CD14-positive monocyte (primary cell): ENCODE measurements around the gene SESN2. TPM values are rescaled to one million over a fixed set of nuclear protein-coding genes. Genes with fewer than 3 reads are reported as not detected.

Experiments
- DNase-seq, 3 donors: peaks; one replicate each; pipeline ENCODE4 v3.0.0-alpha.2; 2011 to 2022
- H2AFZ ChIP-seq: 2 replicates; pipeline ENCODE4 v1.6.0; 2012; ENCODE audit warnings: mild to moderate bottlenecking, low read depth, low read length, inconsistent platforms; ENCODE audit not compliant: insufficient read depth, poor library complexity, severe bottlenecking
- H3K27ac ChIP-seq, 2 donors: 1 replicate in 1 of 2; 2 replicates in 1 of 2; pipeline ENCODE4 v1.5.1; 2012 to 2013; ENCODE audit warnings: low read length in 2 of 2, control low read depth in 1 of 2, inconsistent platforms in 1 of 2, low read depth in 1 of 2, mild to moderate bottlenecking in 1 of 2
- H3K27me3 ChIP-seq, 2 donors: one replicate each; pipeline versions ENCODE4 v1.6.0 to v1.6.1; 2011 to 2013; ENCODE audit warnings: low read length in 2 of 2; ENCODE audit not compliant: control insufficient read depth in 2 of 2, insufficient read depth in 2 of 2
- H3K36me3 ChIP-seq, 2 donors: replicated peaks in 1 of 2; 1 replicate in 1 of 2; 2 replicates in 1 of 2; pipeline versions ENCODE4 v1.5.1 to v1.6.1; 2012 to 2013; ENCODE audit warnings: low read length in 2 of 2, control low read depth in 1 of 2, inconsistent platforms in 1 of 2, mild to moderate bottlenecking in 1 of 2; ENCODE audit not compliant: insufficient read depth in 2 of 2, control insufficient read depth in 1 of 2
- H3K4me1 ChIP-seq, 2 donors: 1 replicate in 1 of 2; 2 replicates in 1 of 2; pipeline versions ENCODE4 v1.5.1 to v1.6.1; 2012 to 2013; ENCODE audit warnings: low read length in 2 of 2, control low read depth in 1 of 2, inconsistent platforms in 1 of 2, mild to moderate bottlenecking in 1 of 2, moderate library complexity in 1 of 2; ENCODE audit not compliant: insufficient read depth in 2 of 2, control insufficient read depth in 1 of 2
- H3K4me2 ChIP-seq: replicated peaks from 2 replicates; pipeline ENCODE3; 2012; ENCODE audit warnings: low read length, moderate library complexity, mild to moderate bottlenecking; ENCODE audit not compliant: poor library complexity, severe bottlenecking; ENCODE audit errors: extremely low read depth
- H3K4me3 ChIP-seq, 3 experiments: fragments of 200-600 bp in 1 of 3; sonication (generic) in 1 of 3; replicated peaks in 1 of 3; 1 replicate in 2 of 3; 2 replicates in 1 of 3; pipeline ENCODE4 v1.5.1; 2011 to 2013; ENCODE audit warnings: low read length in 3 of 3, mild to moderate bottlenecking in 3 of 3, control low read depth in 2 of 3, low read depth in 2 of 3, inconsistent platforms in 1 of 3, moderate library complexity in 1 of 3
- H3K79me2 ChIP-seq: 2 replicates; pipeline ENCODE4 v1.6.0; 2012; ENCODE audit warnings: mild to moderate bottlenecking, control low read depth, inconsistent platforms, low read length, moderate library complexity; ENCODE audit not compliant: insufficient read depth
- H3K9ac ChIP-seq: 2 replicates; pipeline ENCODE4 v1.6.0; 2017; ENCODE audit warnings: low read length, mild to moderate bottlenecking; ENCODE audit not compliant: insufficient read depth, poor library complexity, severe bottlenecking
- H3K9me3 ChIP-seq, 2 donors: replicated peaks in 1 of 2; 1 replicate in 1 of 2; 2 replicates in 1 of 2; pipeline versions ENCODE4 v1.5.1 to v1.6.1; 2012 to 2013; ENCODE audit warnings: low read length in 2 of 2, control low read depth in 1 of 2; ENCODE audit not compliant: control insufficient read depth in 1 of 2, insufficient read depth in 1 of 2
- H4K20me1 ChIP-seq: 2 replicates; pipeline ENCODE4 v1.6.0; 2012; ENCODE audit warnings: mild to moderate bottlenecking, low read length, control low read depth, moderate library complexity; ENCODE audit not compliant: insufficient read depth
- H3K27ac Mint-ChIP-seq, 7 donors: one replicate each; pipeline ENCODE4 v1.8.0; 2020; ENCODE audit warnings: mild to moderate bottlenecking in 7 of 7, mixed read lengths in 7 of 7, moderate library complexity in 6 of 7, inconsistent platforms in 2 of 7
- H3K27me3 Mint-ChIP-seq, 3 donors: one replicate each; pipeline ENCODE4 v1.8.0; 2021 to 2022; ENCODE audit warnings: low read depth in 3 of 3, mild to moderate bottlenecking in 3 of 3, mixed read lengths in 3 of 3, moderate library complexity in 3 of 3, inconsistent platforms in 1 of 3
- H3K36me3 Mint-ChIP-seq, 2 donors: one replicate each; pipeline ENCODE4 v1.8.0; 2020; ENCODE audit warnings: mixed read lengths in 2 of 2, inconsistent platforms in 1 of 2, mild to moderate bottlenecking in 1 of 2
- H3K4me1 Mint-ChIP-seq: one replicate; pipeline ENCODE4 v1.8.0; 2020; ENCODE audit warnings: mild to moderate bottlenecking, mixed read lengths
- H3K4me3 Mint-ChIP-seq, 2 donors: one replicate each; pipeline ENCODE4 v1.8.0; 2020; ENCODE audit warnings: mild to moderate bottlenecking in 2 of 2, mixed read lengths in 2 of 2, moderate library complexity in 1 of 2
- H3K9me3 Mint-ChIP-seq, 7 donors: one replicate each; pipeline ENCODE4 v1.8.0; 2020 to 2022; ENCODE audit warnings: mixed read lengths in 7 of 7, mild to moderate bottlenecking in 6 of 7, moderate library complexity in 6 of 7, inconsistent platforms in 2 of 7
- WGBS: methylation state at CpG from one replicate; pipeline ENCODE4 v1.1.5; 2013; ENCODE audit warnings: missing lambda C conversion rate; ENCODE audit not compliant: insufficient coverage; 5-methylcytosine and 5-hydroxymethylcytosine counted together
- intact Hi-C, 2 donors: fragments of 100-400 bp; cut with micrococcal nuclease; formaldehyde crosslinking; loops; one replicate each; pipeline versions ENCODE4 v1.15.0 to v1.15.1; 2023
- polyA plus RNA-seq, 3 donors: library from polyadenylated mRNA; depleted of rRNA in 1 of 3; unstranded in 2 of 3; stranded (reverse) in 1 of 3; fragments of 300-500 nt in 2 of 3; fragments of >200 nt in 1 of 3; fragmentation: Illumina TruSeq in 2 of 3; gene quantifications; 1 replicate in 2 of 3; 2 replicates in 1 of 3; pipeline ENCODE4 v1.2.3, GENCODE V29; 2012 to 2021
- TF ChIP-seq, protein P1 (sequence below): fragments of 200-600 bp; IDR thresholded peaks from one replicate; pipeline ENCODE4 v1.8.0; 2022; ENCODE audit warnings: antibody characterized with exemption, mild to moderate bottlenecking

The SESN2 gene
- polyA plus RNA-seq, 3 donors = 5.0 to 15.7 (median 5.1) TPM

DNA sequence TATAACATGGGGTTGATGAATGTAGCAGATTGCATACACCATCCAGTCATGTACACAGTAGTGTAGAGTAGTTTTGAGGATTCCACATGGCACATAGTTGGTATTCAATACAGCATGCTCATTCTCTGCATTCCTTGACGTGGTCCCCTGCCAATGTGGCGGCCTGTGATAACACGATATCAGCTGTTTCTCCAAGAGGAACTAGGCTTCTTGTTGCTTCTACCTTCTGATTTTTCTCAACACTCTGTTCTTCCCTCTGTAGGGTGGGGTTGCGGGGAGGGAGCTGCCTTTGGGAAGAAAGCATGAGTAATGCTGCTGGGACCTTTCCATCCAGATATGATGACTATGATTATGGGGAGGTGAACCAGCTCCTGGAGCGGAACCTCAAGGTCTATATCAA lies 19.4 kb downstream of the SESN2 start:
- Mint-ChIP-seq H3K4me3 (no peak overlapping the region), H3K27me3 (peaks cover 0 to 4% (median 0%) of the 10 kb centered on the region in 3 donors), H3K36me3 (peaks cover 62 to 82% of the 10 kb centered on the region in 2 donors), H3K4me1 (peaks cover 21% of the 10 kb centered on the region), H3K27ac (peak overlapping the region in 1 of 7 donors; percentile 11), H3K9me3 (no peaks in the 10 kb centered on the region)
- TF ChIP-seq, protein P1, sequence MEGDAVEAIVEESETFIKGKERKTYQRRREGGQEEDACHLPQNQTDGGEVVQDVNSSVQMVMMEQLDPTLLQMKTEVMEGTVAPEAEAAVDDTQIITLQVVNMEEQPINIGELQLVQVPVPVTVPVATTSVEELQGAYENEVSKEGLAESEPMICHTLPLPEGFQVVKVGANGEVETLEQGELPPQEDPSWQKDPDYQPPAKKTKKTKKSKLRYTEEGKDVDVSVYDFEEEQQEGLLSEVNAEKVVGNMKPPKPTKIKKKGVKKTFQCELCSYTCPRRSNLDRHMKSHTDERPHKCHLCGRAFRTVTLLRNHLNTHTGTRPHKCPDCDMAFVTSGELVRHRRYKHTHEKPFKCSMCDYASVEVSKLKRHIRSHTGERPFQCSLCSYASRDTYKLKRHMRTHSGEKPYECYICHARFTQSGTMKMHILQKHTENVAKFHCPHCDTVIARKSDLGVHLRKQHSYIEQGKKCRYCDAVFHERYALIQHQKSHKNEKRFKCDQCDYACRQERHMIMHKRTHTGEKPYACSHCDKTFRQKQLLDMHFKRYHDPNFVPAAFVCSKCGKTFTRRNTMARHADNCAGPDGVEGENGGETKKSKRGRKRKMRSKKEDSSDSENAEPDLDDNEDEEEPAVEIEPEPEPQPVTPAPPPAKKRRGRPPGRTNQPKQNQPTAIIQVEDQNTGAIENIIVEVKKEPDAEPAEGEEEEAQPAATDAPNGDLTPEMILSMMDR = no peak
- WGBS = 96% methylated on average over 3 of the region's 5 CpGs
- intact Hi-C loops = no loop called here
- Histone ChIP-seq H3K4me3 (no peak overlapping the region), H2AFZ (no peak overlapping the region), H3K9me3 (no peaks in the 10 kb centered on the region), H4K20me1 (no peaks in the 10 kb centered on the region), H3K9ac (no peak overlapping the region), H3K36me3 (peaks cover 31 to 71% of the 10 kb centered on the region in 2 donors), H3K27ac (no peak overlapping the region), H3K79me2 (no peaks in the 10 kb centered on the region), H3K4me2 (no peak overlapping the region), H3K4me1 (peaks cover 19 to 26% of the 10 kb centered on the region in 2 donors), H3K27me3 (no peaks in the 10 kb centered on the region)
- no peak for DNase-seq

GRCh38 chr1:28279721-28280120 lies 20.4 kb downstream of the SESN2 start:
- Histone ChIP-seq H2AFZ (no peak overlapping the region), H3K4me3 (no peak overlapping the region), H3K4me1 (peaks cover 19 to 26% of the 10 kb centered on the region in 2 donors), H3K36me3 (peaks cover 25 to 61% of the 10 kb centered on the region in 2 donors), H3K27ac (no peak overlapping the region), H3K9me3 (no peaks in the 10 kb centered on the region), H3K9ac (no peak overlapping the region), H3K27me3 (no peaks in the 10 kb centered on the region), H3K4me2 (no peak overlapping the region), H3K79me2 (no peaks in the 10 kb centered on the region), H4K20me1 (no peaks in the 10 kb centered on the region)
- WGBS = 100% methylated on average over 3 of the region's 7 CpGs
- Mint-ChIP-seq H3K36me3 (peaks cover 52 to 73% of the 10 kb centered on the region in 2 donors), H3K27me3 (peaks cover 0 to 4% (median 0%) of the 10 kb centered on the region in 3 donors), H3K27ac (peak overlapping the region in 2 of 7 donors; percentile 50 to 78), H3K4me3 (no peak overlapping the region), H3K9me3 (no peaks in the 10 kb centered on the region), H3K4me1 (peaks cover 23% of the 10 kb centered on the region)
- DNase-seq = no peak
- TF ChIP-seq, protein P1 = no peak
- intact Hi-C loops = no loop called here
